Measurements from ENCODE around the gene DNASE1L3.

The DNASE1L3 gene

DNA sequence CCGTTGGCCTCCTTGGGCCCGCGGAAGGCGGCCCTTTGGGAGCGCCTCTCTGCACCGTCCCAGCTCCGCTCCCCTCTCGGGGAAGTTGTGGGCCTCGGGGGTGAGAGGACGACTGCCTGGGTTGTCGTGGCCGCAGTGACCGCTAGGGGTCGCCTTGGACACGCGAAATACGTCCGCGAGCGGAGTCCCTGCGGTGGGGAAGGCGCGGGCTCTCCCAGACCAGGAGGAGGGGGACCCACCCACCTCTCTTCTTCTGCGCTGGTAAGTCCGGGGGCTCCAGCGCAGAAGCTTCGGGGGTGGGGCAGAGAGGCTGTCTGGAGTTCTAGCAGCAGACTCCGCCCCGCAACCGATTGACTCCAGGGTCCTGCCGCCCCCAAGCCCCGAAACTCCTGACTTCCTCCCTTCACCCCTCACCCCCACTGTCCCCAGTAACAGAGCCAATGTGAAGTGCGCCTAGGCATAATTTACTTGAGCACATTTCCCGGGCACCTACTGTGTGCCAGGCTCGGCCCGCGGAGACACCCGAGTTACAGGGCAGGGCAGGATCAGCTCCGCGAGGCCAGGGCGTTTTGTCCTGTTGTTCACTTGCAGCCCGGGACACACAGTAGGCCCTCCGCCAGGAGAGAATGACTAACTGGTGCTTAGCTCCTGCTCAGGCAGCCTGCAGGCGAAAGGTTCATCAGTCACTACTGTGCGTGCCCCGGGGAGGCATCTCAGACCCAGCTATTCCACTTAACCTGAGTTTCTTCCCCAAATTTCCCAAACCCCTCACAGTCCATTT is 32.8 kb downstream of the DNASE1L3 start:
- peak; percentile 75 to 91 (median 86) for DNase-seq

DNA sequence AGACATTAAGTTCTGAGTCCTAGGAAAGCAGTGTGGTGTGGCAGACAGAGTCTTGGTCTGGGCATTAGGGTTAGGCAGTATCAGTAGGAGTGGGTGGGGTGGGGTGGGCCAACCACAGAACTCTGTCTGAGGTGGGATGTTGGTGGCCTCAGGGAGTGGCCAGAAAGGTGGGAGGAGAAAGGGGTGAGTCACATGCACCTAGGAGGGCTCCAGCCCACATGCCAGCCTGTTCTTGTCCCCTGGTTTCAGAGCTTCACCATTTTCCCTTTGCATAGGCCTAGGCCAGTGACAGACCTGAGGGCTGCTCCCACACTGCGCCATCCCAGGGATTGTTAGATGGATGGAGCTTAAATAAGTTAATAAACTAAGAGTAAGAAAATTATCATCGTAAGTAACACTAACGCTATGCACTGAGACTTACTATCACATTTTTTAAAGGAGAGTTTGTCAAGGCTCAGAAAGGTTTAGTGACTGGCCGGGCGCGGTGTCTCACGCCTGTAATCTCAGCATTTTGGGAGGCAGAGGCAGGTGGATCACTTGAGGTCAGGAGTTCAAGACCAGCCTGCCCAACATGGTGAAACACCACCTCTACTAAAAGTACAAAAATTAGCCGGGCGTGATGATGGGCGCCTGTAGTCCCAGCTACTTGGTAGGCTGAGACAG is 33.8 kb downstream of the DNASE1L3 start:
- DNase-seq = no peak

DNA sequence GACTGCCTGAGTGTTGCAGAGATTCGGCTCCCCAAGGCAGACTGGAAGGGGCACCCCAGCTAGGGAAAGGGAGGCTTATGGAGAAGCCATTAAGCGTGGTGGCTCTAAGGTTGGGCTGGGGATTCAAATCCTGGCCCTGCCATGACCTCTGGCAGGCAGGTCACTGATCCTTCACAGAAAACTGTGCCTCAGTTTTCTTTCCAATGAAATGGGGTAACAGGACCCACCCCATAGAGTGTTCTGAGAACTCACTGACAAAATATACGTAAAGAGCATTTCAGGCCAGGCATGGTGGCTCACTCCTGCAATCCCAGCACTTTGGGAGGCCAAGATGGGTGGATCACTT is 34.6 kb downstream of the DNASE1L3 start:
- no peak for DNase-seq

DNA sequence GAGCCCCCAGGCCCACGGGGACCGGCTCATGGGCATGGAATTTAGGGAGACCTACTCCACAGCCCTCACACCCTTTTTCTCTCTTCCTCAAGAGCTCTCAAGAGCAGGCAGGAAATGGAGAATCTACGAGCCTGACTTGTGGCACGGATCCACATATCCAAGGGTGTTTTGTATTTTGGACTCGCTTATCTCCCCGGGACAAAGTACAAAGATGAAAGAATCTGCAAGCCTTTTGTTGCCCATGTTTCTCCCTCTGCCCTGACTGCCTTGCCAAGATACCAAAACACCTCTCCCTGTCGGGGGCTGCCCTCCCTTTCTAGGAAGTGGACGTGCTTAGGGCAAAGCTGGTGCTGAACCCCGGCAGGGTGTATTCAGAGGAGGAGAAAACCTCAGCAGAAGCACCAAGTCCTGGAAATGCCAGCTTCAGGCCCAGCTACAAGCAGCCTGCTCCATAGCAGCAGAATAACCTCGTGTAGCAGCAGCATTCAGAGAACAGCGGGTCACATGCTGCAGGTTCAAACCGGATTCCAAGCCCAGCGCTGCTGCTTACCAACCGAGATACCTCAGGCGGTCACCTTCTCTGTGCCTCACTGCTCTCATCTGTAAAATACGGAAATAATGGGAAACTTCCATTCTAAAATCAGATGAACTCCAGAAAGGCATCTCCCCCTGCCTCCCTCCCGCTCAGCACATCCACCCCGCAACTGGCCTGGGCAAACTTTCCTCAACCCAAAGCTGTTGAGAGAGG is 35.2 kb downstream of the DNASE1L3 start:
- no peak for DNase-seq

DNA sequence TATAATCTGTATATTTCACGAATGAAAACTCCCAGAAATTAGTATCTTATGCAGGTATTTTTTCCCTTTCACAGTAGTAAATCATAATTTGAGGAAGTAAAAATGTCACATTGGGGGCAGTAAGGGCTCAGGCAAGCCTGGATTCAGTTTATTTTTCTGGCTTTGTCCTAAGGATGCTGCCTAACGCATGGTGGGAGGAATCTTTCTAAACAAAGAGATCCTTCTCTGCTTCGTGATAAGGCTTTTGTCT is 35.7 kb downstream of the DNASE1L3 start:
- no peak for DNase-seq

DNA sequence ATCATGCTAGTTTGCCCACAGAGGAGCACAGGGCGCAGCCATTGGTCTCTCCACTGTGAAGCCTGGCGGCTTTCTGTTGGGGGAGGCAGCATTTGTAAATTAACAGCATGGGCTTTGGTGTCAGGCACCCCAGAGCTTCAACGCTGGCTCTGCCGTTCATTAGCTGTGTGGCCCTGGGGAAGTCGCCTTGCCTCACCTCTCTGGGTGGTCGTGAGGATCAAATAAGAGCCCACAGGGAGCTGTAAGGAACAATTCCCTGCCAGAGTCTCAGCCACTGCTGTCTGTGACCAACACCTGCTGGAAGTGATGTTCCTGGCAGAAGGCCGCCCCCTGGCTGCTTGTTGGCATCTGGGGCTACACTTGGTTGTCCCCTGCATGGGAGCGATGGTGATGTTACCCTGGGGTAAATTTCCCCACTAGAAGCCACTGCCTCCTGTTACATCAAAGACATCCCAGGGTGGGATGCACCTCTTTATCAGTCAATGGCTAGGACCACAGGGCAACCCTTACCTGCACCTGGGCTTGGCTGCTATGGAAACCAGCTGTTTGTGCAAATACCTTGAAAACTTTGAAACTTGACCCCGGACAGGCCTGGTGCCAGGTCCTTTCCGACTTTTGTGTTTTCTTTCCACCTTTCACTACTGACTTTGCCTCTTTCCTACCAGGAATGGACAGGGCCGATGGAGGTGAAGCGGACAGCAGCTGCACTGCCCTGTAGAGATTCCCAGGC is 36.9 kb downstream of the DNASE1L3 start:
- peak in 1 of 4 experiments; percentile 11 for DNase-seq

DNA sequence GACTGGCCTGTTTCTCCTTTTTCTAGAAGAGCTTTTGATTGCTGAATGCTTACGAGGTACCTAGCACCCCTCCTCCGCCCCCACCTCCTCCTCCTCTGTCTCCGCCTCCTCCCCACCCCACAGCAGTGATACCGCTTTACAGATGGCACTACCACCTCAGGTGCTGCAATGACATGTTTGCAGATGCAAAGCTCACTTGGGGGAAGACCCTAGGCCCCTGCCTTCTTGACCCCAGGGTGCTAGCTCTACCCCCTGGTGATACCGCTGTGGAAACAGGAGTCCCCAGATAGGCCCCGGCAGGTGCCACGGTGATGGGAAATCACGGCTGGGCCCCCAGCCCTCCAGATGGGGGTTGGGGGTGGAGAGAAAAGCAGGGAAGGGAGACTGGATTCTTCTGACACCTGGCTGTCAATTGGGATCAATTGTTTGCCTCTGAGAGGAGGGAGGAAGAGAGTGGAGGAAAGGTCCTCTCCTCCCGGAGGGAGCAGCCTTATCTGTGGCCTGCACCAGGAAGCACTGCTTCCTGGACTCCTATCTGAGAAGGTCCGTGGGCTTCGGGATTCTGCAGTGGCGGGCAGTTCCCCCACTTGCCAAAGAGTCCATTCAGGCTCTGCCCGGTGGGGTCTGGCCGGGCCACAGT is 37.6 kb downstream of the DNASE1L3 start:
- no peak for DNase-seq

DNA sequence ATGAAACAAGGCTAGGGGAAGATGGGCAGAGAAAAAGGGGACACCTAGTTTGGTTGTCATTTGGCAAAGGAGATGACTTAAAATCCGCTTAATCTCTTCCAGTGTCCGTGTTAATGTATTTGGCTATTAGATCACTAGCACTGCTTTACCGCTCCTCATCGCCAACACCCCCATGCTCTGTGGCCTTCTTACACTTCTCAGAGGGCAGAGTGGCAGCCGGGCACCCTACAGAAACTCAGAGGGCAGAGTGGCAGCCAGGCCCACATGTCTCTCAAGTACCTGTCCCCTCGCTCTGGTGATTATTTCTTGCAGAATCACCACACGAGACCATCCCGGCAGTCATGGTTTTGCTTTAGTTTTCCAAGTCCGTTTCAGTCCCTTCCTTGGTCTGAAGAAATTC is 39.6 kb downstream of the DNASE1L3 start:
- no peak for DNase-seq

DNA sequence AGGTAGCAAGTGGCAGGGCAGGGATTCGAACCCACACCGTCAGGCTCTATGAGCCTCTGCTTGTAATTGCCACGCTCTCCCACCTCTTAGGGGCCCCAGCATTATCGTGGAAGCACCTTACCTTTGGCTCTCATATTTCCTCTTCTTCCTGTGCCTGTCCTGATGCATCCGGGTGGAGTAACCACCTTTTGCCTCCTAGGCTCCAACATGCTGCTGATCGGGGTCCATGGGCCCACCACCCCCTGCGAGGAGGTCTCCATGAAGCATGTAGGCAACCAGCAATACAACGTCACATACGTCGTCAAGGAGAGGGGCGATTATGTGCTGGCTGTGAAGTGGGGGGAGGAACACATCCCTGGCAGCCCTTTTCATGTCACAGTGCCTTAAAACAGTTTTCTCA is 40.4 kb downstream of the DNASE1L3 start:
- DNase-seq = no peak

DNA sequence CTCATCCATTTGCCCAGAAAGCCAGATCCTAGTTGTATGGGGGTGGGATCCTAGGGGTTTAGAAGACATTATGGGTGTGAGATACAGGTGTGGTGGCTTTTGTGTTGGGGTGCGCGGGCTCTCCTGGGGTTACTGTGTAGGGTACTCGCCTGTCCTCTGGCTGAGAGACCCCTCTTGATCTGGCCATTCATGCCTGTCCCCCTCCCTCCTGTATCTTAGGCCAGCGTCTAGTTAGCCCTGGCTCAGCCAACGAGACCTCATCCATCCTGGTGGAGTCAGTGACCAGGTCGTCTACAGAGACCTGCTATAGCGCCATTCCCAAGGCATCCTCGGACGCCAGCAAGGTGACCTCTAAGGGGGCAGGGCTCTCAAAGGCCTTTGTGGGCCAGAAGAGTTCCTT is 41.4 kb downstream of the DNASE1L3 start:
- DNase-seq = no peak

DNA sequence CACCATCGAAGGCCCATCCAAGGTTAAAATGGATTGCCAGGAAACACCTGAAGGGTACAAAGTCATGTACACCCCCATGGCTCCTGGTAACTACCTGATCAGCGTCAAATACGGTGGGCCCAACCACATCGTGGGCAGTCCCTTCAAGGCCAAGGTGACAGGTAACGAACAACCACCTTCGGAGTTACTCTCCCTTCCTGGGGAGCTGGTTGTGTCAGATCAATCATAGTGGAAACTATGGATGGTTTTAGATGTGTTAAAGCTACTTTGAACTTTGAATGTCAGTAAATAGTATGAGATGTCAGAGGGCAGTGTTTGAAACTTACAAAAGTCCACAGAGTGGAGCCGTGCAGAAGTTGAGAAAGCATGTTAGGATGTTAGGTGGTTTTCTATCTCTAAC is 42.3 kb downstream of the DNASE1L3 start:
- no peak for DNase-seq

DNA sequence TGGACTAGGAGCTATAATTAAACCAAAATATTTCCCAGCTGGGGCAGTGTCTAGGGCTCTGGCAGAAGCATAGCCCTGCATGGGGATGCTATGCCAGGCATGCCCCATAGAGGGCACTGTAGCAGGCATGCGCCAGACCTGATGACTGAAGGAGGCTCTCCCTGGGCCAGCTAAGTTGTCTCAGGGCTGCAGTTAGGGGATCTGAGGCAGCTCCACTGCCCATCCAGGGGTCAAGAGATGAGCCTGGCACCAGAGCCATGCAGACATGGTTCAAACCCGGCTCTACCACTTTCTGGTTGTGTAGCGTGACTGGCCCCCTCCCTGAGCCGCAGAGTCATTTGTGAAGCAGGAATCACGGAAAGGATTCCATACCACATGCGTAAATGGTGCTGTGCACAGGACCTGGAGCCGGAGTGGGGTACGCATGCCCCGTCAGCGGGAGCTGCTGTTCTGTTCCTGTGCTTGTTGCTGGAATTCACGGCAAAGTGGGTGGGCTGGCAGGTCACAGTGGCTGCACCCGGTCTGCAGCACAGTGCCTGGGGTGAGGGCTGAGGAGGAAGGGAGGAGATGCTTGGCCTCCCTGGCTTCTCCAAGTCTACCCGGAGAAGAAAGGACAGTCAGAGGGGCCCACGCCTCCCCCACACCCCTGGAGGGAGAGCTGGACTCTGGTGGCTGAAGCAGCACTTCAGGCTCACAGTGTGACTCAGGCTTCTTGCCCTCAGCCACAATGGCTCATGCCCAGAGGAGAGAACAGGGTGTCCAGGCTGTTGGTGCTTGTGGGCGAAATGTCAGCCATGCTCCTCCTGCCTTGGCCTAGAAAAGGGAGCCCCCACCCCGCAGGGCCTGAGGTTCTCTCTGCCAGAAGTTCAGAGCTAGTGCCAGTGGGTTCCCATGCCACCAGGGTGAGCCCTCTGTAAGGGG is 43.1 kb downstream of the DNASE1L3 start:
- peak; percentile 14 to 42 (median 16) for DNase-seq

DNA sequence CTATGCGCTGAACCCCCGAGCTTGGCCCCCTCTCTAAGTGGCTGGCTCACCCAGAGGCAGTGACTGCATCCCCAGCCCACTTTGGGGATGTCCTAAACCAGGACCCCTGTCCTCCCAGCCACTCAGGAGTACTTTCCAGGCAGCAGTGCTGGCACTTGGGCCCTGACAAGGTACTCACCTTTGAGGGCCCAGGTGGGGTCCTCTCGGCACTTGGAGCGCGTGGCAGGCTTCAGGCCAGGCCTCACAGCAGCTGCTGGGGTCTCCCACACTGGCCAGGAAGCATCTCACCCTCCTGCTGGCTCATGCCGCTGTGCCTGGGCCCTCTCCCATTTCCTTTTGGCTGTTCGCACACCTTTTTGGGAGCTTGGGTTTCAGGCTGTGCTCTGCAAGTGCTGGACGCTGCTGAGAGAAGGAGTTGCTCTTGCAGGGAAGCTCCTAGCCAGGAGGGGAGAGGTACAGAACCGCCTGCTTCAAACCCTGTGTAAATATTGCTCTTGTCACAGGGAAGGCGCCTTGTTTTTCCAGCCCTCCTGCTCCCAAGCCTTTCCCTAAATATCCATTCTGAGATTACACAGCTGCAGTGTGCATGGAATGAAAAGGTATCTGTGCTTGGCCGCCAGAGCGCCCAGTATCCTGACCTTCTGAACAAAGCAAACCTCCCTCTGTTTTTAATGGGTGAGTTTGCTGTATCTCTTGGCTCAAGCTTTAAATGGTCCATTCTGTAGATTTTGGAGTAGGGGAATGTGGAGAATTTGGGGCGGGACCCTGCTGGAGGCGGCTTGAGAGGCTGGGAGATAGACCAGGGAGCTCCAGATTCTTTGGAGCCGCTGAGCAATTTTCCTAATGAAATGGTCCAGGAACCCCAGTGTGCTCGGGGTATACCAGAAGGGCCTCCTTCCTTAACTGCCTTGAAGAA is 45.6 kb downstream of the DNASE1L3 start:
- DNase-seq = no peak

DNA sequence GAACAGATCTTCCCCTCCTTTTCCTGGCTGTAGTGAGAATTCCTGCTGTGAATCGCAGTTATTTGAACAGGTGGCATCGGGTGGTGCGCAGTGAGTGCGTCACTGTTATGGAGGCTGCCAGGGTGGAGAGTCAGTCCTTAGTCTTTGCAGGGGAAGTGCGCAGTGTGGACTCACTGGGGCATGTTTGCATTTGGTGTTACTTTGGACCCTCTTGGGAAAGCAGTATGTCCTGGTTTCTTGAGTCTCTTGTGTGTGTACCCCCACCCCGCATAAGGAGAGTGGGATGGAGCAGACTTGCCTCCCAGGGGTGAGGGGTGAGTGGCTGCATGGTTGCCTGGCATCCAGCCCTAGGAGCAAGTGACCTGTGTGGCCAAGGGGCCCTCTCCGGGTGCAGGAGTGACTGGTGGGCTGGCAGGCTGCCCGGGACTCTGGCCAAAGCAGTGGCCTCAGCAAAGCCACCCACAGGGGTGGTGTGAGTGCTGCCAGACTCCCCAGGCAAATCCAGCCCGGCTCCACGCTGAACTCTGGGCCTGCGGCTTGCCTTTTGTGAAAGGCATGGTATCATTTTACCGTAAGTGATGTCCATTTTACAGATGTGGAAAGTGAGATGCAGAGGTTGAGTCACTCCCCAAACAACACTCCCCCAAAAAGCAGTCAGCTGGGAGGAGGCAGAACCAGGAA is 46.4 kb downstream of the DNASE1L3 start:
- DNase-seq = no peak

DNA sequence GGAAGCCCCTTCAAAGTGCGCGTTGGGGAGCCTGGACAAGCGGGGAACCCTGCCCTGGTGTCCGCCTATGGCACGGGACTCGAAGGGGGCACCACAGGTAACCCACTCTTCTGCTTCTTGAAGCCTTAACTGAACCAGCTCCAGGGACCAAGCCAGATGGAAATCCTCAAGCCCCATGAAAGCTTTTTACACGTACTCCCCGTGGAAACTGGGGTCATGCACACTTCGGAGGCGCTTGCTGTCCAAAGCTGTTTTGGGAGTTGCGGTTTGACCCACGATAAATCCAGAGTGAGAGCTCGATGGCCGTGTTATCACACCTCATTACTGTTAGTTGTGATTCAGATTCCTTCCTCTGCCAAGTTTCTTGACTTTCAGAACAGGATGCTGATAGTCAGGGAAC is 47.5 kb downstream of the DNASE1L3 start:
- no peak for DNase-seq

DNA sequence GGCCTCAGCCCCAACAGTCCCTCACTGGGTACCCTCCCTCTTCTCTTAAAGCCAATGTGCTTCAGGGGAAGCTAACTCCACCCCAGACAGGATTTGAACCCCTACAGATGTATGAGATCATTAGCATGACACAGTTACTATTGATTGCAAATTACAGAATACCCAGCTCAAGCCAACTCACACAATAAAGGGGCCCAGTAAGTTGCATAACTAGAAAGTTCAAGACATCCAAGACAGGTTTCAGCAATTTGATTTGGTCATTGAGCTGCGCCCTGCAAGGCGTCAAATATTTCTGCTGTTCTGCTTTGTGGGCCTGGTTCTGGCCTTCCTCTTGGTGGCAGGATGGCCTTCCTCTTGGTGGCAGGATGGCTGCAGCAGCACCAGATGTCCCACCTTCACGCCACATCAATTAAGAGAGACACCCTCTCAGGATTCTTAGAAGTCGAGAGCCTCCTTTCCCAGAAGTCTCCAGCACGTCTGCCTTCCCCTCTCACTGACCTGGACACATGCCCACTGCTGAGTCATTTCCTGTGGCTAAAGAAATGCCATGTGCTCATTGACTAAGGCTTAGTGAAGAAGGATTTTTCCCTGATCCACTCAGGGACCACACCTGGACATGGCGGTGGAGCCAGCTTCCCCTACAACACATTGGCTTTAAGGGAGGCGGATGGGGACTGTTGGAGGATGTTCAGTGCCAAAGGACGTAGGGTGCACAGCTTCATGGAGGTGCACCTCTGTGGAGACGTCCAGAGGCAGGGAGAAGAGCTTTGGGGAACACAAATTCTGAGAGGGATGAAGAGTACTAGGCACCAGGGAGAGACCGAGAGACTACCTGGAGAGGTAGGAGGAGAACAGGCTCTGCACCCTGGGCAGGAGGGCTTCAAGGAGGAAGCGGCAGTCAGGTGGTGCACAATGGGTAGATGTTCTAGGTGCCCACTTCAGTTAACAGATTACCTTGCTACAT is 49.1 kb downstream of the DNASE1L3 start:
- no peak for DNase-seq

DNA sequence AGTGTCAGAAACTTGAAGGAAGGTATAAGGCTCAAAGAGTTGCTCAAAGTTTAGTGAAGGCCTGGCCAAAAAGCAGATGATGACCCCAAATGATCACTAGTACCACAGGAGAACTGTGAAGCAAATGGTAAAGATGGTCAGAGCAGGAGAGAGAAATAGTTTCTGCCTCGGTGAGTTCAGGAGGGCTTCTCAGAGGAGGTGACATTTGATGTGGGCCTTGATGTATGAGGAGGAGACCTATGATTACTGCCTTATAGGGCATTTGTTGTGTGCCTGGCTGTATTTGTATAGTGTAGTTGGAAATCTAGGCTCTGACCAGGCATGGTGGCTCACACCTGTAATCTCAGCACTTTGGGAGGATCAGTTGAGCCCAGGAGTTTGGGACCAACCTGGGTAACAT is 50.4 kb downstream of the DNASE1L3 start:
- no peak for DNase-seq

DNA sequence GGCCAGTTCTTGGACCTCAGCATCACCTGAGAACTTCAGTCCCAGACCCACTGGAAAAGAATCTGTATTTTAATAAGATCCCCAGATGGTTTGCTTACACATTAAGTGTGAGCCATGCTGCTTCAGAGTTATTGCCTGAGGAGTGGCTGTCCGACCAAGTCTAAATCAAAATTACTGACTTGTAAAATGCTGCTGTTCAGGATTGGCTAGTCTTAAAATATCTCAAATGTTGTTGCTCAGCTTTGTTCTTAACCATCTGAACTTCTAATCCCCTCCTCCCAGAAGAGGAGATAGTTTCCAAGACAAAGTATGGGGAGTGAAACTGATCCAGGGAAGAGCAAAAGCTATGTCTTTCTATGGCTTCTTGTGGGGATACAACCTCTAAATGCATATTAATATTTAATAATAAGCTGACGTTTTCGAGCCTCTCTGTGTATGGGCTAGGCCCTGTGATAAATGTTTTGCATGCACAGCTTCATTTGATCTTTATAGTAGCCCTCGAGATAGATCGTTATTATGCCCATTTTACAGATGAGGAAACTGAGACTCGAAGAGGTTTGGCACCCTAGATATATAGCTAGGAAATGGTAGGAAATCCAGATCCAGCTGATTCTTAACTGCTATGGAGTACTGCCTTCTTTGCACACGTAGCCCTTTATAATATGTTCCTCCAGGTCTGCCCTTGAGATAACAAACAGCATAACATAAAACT is 52.2 kb downstream of the DNASE1L3 start:
- DNase-seq = no peak
